NB4 (cell line): ENCODE measurements around the gene ADD1.

Experiments used
- POLR2A ChIP-seq: IDR thresholded peaks from 2 replicates; pipeline ENCODE4 v1.6.1; 2011; ENCODE audit warnings: mild to moderate bottlenecking; ENCODE audit not compliant: insufficient read length; ENCODE audit errors: extremely low read depth
- TF ChIP-seq, protein P1 (sequence below): IDR thresholded peaks from one replicate; pipeline ENCODE4 v1.5.1; 2012; ENCODE audit warnings: low read depth, low read length

DNA sequence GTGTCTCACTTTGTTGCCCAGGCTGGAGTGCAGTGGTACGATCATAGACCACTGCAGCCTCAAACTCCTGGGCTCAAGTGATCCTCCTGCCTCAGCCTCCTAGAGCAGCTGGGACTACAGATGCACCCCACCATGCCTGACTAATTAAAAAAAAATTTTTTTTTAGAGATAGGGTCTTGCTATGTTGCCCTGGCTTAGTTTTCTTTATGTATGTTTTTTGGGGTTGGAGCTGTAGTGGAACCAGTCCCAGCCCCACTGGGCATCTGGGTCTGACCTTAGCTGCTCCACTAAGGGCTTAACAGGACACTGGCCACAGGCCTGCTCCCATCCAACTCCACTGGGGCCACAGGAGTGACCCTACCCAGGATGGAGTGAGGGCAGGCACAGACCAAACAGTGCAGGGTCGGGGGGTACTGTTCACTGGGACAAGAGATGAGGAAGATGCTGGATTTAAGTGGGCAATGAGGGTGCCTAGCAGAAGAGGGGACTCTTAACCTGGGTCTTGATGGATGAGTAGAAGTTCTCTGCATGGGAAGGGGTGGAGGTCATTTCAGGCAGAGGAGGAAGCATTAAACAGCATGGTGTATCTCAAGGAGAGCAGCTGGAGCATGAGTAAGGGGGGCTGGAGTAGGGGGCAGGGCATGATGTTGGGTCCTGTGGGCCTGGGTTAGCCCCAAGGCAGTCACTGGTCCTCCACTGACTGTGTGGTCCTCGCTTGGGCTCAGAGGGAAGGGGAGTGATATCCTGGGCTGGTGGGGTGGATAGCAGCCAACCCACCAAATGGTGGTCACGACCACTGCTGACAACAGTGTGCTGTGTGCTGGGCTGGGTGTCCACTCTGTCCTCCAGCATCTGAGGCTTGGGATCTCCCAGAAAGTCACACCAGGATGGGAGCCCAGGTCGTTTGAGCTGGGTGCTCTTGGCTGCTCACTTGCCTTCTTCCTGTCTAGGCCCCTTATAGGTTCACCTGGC is 24.1 kb upstream of the ADD1 start:
- TF ChIP-seq, protein P1, sequence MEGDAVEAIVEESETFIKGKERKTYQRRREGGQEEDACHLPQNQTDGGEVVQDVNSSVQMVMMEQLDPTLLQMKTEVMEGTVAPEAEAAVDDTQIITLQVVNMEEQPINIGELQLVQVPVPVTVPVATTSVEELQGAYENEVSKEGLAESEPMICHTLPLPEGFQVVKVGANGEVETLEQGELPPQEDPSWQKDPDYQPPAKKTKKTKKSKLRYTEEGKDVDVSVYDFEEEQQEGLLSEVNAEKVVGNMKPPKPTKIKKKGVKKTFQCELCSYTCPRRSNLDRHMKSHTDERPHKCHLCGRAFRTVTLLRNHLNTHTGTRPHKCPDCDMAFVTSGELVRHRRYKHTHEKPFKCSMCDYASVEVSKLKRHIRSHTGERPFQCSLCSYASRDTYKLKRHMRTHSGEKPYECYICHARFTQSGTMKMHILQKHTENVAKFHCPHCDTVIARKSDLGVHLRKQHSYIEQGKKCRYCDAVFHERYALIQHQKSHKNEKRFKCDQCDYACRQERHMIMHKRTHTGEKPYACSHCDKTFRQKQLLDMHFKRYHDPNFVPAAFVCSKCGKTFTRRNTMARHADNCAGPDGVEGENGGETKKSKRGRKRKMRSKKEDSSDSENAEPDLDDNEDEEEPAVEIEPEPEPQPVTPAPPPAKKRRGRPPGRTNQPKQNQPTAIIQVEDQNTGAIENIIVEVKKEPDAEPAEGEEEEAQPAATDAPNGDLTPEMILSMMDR: no peak
- TF ChIP-seq POLR2A: no peak
